Measurements from ENCODE around the gene MEPE.

MEPE gene, protein sequence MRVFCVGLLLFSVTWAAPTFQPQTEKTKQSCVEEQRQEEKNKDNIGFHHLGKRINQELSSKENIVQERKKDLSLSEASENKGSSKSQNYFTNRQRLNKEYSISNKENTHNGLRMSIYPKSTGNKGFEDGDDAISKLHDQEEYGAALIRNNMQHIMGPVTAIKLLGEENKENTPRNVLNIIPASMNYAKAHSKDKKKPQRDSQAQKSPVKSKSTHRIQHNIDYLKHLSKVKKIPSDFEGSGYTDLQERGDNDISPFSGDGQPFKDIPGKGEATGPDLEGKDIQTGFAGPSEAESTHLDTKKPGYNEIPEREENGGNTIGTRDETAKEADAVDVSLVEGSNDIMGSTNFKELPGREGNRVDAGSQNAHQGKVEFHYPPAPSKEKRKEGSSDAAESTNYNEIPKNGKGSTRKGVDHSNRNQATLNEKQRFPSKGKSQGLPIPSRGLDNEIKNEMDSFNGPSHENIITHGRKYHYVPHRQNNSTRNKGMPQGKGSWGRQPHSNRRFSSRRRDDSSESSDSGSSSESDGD

DNA sequence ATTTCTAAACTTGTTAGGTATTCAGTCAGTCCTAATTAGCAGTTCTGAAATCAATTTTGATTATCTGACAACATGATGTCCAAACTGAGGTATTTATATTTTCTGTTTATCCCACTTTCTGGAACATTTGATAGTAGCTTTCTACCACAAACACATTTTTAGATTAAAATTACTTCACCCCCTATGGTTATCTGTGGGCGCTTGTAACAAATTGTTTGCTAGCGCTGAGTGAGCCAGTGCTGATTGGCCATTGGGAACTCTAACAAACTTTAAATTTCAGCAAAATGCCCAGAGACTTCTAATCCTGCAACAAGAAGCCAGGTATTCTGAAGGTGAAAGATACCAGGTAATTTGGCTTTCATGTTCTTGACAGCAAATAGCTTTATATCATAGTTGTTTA lies at the start of gene MEPE:
MEPE (plus strand) TSS at position 301 of the 400 bp plus-strand sequence. CDS start 1,746 bp downstream, outside the sequence.
- DNase-seq = no peak

DNA sequence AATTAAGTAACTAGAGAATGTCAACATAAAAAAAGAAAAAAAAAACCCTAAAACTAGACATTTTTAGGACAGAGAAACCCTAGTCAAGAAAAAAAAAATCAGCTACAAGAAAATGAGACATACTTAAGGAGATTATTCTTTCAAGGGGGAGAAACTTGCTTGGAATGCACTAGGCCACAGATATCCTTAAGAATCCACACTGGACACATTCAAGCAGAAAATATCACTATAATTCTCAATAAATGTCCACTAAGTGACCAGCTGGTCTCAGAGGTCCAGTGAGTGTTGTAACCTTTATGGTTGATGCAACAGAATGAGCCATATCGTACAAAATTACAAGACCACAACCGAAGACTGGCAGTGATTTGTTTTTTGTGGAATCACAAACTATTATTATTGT lies 49.0 kb upstream of the MEPE start:
- no peak for DNase-seq

DNA sequence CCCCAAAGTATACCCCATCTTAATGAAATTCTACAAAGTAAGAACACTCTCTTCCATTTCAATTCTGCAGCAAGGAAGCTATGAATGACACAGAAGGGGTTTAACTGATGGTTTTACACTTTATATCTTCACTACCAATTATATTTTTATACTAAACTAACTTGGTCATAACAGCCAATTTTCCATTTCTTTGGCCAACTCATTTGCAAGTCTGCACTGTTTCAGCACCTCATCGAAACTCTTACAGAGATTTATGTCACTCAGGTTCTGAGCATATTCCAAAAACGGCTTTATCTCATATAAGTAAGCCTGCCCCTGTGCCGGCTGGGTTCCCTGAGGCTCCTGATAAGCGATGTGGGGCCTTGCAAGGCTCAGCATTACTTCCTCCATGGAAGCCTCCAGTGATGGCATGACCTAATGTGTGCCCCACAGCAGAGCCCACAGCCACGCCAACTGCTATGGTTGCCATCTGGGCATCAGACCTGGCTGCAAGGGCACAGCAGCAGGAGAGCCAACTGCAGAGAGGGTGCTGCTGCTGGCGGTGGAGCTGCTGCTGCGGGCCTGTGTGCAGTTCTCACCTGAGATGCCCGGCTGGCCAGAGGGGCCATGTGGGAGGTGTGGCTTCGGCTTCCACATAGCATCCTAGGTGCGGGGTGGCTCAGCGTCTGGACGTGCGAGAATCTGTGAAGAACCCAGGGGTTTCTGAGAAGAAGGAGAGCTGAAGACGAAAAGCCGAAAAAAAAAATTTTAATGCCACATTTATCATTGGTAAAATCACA lies 46.8 kb upstream of the MEPE start:
- DNase-seq = no peak

DNA sequence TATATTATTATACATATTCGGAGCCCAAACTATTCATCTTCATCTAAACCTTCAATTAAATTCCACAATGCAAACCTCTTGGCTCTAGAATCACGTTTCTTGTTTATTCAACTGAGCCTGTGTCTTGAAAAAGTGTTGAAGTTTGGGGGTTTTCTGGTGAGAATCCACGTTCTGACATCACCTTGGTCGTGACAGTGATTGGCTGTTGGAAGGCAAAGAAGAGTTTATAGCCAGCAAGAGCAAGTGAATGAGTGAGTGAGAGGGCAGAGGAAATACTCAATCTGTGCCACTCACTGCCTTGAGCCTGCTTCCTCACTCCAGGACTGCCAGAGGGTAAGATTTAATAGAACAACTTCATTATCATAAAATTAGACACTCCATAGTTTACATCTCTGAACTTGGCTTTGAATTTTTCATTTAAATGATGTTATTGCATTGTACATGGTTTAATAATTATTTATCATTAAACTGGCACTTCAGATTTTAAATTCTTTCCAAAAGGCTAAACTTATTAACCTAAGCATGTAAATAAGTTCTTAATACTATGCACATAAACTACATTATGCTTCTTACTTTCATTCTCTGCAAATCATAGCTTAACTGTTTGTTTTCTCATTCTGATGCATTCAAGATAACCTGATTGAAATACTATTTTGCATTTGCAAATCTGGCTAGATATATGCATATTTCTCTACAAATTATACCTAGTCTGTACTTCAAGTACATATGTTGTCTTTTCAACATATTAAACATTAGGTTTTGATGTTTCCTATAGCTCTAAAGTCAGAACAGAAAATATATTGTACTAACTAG lies 33.3 kb upstream of the MEPE start, which contains the start of gene IBSP:
IBSP (plus strand) TSS at position 254 of the 813 bp plus-strand sequence. CDS start 2,808 bp downstream, outside the sequence.
- no peak for DNase-seq

DNA sequence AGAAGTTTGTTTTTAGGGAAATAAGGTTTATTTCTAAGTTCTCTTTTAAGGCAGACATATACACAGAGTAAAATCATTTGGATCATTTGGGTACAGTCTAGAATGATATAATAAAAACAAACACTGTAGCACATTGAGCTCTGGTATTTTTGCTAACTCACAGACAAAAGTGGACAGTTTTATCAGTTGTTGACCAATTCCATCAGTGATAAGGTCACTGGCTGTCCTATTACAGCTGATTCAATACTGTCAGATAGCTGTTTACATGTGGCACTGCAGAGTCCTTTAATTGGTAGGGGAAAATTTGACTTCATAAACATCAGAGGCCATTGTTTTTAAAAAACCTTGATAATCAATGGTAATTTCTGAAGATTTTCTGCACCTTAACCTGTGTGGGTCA lies 29.9 kb upstream of the MEPE start:
- DNase-seq = no peak

DNA sequence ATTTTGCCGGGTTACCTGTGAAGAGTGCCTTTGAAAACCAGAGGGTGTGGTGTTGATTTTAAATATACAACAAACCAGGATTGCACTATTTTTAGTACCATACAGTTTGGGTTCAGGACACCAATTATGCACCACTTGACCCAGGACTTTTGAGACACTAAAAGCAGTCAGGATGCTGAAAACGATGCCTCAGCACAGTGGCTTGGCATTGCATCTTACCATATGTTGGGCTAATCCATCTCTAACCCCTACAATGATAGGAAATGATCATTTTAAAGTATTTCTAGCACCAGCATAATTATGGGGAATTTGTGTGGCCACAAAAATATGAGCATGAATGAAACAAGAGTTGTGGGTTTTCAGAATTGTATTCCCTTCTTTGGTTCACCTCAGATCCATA lies 29.3 kb upstream of the MEPE start:
- no peak for DNase-seq

DNA sequence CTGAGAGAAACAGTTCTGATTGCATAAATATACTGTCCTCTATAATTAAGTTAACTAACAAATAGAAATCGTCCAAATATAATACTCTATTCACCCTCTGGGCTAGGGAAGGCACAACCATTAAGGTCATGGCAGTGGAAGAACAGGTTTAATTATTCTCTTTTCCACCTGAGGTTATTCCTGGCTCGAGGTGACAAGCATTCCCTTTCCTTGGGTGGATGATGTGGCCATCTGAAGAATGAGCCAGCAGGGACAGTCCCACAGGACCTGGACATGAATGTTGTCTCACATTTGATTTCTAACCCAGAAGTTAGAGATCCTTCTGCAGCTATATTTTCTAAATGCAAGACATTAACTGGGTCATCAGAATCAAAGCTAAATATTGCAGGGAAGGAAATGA lies 27.9 kb upstream of the MEPE start:
- no peak for DNase-seq

DNA sequence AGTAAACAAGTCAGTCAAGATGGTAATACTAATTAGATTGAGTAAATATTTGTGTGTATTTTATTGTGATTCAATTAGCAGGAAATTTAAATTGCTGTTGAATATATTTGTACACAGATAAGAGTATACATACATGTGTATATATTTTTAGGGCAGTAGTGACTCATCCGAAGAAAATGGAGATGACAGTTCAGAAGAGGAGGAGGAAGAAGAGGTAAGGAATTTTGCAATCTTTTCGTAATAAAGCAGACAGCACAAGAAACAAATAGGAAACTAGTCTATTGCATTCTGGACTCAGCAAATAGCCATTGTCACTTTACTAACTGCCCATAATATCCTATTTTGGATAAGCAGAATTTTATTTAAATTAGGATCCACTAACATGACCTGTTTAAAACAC lies 26.8 kb upstream of the MEPE start:
- no peak for DNase-seq

DNA sequence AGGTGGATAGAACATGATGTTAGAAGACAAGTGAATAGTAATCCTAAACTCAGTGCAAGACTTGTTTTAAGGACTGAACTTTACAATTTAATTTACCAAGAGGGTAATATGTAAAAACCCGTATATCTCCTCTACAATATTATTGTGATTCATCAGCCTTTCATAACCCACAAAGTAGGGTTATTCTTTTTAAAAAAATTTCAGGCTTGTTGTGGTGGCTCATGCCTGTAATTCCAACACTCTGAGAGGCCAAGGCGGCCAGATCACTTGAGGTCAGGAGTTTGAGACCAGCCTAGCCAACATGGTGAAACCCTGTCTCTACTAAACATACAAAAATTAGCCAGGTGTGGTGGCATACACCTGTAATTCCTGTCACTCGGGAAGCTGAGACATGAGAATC lies 26.2 kb upstream of the MEPE start:
- DNase-seq = no peak

DNA sequence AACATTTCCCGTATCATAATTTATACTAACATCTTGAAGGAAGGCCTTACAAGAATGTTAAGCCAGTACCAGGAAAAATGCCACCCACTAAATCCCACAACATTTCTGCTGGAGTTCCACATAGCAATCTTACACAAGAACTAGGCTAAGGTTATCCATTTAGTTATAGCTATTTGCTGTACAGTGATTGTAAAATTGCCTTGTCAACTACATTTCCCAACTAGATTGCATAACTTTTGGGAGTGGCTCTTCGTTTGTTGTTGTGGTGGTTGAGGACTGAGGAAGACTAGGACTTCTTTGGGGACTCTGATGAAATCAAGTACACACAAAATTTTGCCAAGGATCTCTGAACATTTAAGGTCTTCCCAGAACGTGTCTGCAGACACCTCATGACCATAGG lies 25.4 kb upstream of the MEPE start:
- no peak for DNase-seq

DNA sequence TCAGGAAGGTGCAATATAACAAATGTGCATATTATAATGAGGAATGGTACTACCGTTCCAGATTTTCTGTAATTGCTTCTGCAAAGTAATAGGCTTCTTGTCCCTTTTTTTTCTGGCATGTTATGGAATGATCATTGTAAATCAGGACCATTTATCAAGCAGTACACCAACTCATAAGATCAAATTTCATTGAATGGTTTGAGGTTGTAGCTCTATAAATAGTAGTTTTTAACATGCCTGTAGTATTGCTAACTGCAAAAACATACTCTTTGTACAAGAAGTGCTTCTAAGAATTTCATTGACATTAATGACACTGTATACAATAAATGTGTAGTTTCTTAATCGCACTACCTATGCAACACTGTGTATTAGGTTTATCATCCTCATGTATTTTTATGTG lies 20.8 kb upstream of the MEPE start:
- DNase-seq = no peak

DNA sequence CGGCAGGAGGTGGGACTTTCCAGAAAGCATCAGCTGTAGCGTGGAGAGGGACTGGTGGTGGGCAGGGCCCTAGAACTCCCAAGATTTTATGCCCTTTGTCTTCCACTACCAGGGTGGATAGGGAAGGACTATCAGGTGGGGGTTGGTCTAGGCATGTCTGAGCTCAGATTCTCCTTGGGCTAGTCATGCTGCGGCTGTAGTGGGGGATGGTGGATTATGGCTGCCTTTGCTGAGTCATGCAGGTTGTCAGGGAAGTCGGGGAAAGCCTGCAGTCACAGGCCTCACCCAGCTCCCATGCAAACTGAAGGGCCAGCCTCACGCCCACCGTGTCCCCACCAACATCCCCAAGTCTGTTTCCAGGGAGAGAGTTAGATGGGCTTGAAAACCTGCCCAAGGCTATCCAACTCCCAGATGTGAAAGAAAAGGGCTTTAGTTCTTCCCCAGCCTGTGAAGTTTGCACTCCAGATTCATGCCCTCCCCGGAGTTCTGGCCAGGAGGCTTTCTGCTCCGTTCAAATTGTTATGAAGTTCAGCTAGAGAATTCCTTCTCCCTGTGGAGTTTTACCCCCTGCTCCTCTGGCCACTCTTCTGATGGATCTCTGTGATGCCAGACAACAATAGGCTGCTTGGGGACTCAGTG lies 13.4 kb upstream of the MEPE start:
- no peak for DNase-seq

DNA sequence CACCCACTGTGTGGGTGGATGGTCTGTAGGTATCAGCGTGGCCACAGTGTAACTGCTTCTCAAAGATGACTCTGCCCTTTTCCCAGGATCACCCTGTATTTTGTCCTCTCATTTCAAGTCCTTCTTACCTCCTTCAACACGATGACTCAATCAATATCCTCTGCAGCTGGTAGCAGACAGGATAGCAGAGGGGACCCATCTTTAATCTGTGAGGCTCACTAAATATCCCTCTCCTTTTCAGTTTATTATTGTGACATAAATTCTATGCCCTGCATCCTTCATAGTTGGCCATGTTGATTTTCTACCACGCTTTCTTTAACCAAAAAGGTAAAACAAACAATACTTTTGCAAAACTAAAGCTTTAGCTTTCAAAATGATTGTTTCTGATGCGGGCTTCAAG lies 9.6 kb upstream of the MEPE start:
- no peak for DNase-seq

DNA sequence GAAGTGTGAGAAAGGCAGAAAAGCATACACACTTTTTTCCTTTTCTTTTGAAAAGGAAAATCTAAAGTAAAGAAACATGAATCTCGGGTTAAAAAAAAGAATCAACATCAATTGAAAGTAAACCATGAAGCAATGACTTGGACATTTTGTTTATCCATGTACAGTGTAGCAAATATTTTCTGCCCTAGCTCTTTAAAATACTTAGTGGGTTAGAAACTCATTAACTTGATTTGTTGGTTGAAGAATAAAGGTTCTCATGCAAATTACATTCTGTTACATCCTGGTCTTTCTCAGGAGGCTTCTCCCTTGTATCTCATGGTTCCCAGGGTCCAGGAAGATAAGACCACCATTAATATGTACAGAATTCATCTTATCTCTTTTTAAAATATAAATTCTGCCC lies 9.0 kb upstream of the MEPE start:
- no peak for DNase-seq

DNA sequence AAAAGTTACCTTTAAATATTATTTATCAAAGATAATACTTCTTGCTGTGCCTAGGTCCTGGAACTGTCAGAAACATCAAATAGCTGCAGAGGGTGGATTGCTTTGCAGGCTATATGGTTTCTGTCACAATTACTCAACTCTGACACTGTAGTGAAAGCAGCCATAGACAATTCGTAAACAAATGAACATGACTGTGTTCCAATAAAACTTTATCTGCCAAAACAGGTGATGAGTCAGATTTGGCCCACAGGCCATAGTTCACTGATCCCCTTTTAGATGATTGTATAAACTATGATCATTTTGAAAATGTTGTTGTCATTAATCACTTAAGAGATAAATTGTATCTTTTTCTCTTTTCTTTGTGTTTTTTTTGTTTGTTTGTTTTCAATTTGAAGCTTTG lies 8.4 kb upstream of the MEPE start:
- no peak for DNase-seq

DNA sequence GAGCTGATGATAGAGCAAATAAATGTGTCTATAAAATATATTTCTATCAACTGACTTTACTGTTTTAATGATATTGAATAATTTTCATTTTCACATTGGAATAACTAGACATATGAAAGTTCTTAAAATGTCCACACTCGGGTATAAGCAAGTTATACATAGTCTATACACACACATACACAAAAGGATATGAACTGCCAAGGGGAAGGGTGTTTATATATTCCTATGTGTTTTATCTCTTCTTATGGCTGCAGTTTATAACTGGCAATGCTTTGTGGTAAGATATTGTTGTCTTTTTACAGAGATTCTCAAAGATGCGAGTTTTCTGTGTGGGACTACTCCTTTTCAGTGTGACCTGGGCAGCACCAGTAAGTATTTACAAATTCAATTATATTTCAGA lies 1.6 kb downstream of the MEPE start:
- DNase-seq = no peak

DNA sequence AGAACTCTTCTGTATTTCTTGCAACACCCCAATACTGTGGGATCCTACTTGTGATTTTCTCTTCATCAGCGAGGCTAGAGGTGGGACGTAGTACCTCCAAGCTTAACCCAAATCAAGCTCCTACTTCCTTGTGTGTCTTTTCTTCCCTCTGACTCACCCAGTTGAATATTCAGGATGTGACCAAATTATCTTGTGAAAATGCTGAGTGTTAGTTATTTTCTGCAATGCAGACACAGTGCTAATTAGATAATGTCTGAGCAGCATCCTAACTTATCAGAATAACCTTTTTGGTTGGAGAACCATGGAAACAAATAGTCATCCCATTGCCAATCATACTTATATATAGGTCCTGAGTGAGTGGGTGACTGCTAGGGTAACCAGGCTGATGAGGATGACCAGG lies 2.4 kb downstream of the MEPE start:
- DNase-seq = no peak

DNA sequence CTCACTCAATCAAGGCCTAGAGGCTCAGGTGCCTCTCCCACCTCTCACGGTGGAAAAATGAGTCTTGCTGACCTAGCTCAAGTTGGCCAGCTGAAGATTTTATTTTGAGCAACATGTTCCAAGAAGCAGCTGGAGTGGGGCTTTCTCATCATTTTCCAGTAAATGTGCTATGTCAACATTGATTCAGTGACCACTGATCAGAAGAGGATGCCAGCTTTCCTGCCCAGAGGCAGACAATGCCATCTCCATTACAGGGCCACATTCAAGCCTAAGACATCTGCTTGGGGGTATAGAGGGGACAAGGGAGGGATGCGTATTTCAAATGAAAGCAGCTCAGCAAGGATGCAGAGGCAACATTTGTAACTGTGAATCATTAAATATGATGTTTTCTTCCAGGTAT lies 3.0 kb downstream of the MEPE start:
- no peak for DNase-seq

DNA sequence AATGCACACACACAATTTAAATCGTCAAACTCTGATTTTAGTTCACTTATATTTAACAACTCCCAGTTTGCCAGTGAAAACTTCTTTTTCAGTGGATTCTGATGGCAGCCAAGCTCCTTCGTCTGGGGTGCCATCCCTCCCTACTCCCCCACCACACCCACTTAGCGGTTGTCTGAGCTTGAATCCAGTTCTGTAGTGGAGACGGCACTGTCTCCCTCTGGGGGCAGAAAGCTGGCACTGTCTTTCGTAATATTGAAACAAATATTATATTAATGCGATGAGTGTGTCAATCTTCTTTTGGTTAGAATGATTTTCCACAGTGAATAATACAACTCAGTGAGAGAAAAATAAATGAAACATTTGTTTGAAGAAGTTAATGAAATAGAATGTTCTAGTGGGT lies 5.4 kb downstream of the MEPE start:
- DNase-seq = no peak

DNA sequence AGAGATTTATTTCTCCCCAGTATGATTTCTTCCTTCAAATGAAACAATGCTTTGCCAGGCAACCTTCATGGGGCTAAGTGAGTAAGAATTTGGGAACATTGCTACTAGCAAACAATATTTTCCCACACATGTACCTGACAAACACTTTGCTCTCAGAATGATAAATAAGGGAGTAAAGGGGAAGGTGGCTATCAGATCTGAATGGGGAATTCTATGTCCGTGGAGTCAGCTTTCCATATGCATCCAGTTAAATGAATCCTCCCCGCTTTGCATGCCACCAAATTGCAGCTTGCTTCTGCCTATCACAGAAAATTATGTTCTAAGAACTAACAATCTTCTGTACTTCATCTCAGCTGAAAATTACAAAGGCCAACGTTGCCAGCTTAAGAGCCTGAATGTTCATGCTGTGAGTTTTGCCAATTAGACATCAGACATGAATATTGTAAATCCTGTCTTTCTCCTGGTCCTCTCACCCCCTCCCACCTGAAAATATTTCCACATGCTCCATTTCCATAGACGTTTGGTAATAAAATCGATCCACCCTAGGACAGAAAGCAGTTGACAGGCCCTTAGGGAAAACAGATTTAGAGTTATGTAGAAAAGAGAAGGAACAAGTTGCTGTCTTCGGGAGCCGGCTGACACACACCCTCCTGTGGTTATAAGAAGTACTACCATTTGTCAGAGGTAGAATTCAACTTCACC lies 6.3 kb downstream of the MEPE start:
- no peak for DNase-seq

DNA sequence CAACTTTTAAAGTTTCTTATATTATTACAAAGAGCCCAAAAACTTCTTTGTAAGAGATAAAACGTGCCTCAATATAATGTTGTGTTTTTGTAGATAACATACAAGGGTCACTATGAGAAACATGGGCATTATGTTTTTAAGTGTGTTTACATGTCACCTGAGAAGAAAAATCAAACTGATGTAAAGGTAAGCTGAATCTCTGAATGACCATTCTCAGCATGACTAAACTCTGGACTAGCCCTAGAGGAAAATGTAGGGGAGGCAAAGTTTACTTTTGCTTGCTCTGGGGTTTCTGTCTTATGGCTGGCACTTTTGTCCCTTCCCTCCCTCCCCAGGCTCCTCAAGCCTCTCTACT lies 6.8 kb downstream of the MEPE start:
- no peak for DNase-seq

DNA sequence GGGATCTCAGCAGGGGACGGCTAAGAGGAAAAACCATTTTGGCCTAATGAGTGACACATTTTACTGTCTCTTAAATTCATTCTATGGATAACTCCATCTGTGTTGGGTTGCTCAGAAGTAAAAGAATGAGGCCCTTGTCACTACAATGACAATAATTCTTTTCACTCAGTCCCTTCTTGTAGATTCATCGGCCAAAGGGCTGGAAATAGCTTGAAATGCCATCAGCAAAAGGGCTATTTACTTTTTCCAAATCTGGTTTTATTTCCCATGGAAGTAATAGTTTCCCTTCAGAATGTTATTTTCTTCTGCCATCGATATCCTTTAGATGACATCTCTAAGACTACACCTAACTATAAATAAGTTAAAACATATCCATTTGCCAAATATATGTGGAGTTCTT lies 7.4 kb downstream of the MEPE start:
- no peak for DNase-seq
